T-helper 1 cell treated with Interleukin-12 subunit alpha and Interleukin-12 subunit beta and Interleukin-4 antibody, amounts not matched to agents 30 μg/mL and 1 μg/mL, for 36 hours (primary cell): ENCODE measurements around the gene KDM4B.

Experiments
- H3K27ac Mint-ChIP-seq: one replicate; pipeline ENCODE4 v1.8.0; 2021; ENCODE audit warnings: mild to moderate bottlenecking, mixed read lengths
- H3K27me3 Mint-ChIP-seq: one replicate; pipeline ENCODE4 v1.8.0; 2021; ENCODE audit warnings: low read depth, mixed read lengths
- H3K36me3 Mint-ChIP-seq: one replicate; pipeline ENCODE4 v1.8.0; 2021; ENCODE audit warnings: low read depth, mixed read lengths
- H3K4me1 Mint-ChIP-seq: one replicate; pipeline ENCODE4 v1.8.0; 2021; ENCODE audit warnings: low read depth, mixed read lengths
- H3K4me3 Mint-ChIP-seq: one replicate; pipeline ENCODE4 v1.8.0; 2021; ENCODE audit warnings: mild to moderate bottlenecking, moderate library complexity, mixed read lengths
- H3K9me3 Mint-ChIP-seq: one replicate; pipeline ENCODE4 v1.8.0; 2021; ENCODE audit warnings: mixed read lengths

Gene KDM4B

DNA sequence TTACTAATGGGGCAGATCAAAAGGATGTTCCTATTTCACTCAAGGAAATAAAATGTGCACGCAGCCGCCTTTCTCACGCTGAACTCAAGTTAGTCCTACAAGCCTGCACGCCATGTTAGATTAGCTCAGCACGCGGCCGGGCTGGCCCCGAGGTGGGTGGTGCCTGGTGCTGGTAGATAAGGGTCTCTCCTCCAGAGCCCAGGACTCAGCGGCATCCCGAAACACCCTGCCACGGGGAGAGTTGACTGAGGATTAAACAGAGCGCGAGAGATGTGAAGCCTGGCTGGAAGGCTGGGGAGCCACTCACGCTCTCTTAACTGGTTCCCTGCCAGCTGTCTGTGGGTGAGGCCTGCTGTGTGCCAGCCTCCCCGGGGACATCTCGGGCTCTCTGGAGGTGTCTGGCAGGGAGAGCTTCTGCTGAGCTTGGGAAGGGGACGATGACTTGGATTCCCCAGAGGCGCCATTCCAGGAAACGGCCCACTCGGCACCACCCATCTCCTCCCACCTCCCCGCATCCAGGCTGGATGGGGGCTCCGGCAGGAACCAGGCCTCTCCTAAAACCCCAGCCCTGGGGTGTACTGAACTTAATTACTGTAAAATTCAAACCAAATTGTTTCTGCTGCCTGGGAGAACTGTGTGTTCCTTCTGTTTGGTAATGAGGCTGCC, 122.2 kb downstream of the KDM4B start:
- Mint-ChIP-seq H3K27ac (no peak overlapping the region), H3K36me3 (peaks cover 3% of the 10 kb centered on the region), H3K27me3 (no peaks in the 10 kb centered on the region), H3K9me3 (no peaks in the 10 kb centered on the region), H3K4me1 (no peaks in the 10 kb centered on the region), H3K4me3 (no peak overlapping the region)

DNA sequence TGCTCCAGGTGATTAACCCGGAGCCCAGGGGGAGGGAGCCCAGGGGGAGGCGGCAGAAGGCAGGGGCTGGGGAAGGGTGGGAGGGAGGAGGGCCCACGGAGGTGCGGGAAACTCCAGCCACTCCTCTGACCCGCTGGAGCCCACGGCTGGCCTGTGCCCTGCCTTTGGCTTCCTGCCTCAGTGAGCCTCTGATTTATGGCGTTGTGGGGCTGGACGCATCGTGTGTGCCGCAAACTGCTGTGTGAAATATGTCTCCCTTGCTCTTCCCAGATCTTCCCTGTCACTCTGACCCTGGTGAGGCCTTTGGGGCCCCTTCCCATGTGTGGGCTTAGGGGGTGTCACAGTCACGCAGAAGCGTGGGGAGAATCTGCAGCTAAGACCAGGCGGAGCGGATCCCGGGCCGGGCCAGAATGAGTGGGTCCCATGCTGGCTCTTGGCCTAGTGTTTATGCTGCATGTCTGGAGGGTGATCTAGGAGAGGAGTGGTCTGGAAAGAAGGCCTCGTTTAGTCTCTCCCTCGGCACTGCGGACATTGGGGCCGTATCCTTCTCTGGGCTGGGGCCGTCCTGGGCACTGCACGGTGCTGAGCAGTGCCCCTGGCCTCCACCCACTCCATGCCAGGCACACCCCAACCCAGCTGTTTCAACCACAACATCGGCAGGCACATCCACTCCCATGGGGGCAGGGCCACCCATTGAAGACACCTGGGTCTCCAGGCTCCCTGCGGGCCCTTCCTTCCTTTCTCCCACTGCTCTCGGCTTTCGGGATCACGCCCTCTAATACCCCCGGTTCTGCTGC, 123.0 kb downstream of the KDM4B start:
- Mint-ChIP-seq H3K27ac (no peak overlapping the region), H3K27me3 (no peaks in the 10 kb centered on the region), H3K9me3 (peaks cover 3% of the 10 kb centered on the region), H3K36me3 (peaks cover 5% of the 10 kb centered on the region), H3K4me1 (no peaks in the 10 kb centered on the region), H3K4me3 (no peak overlapping the region)

DNA sequence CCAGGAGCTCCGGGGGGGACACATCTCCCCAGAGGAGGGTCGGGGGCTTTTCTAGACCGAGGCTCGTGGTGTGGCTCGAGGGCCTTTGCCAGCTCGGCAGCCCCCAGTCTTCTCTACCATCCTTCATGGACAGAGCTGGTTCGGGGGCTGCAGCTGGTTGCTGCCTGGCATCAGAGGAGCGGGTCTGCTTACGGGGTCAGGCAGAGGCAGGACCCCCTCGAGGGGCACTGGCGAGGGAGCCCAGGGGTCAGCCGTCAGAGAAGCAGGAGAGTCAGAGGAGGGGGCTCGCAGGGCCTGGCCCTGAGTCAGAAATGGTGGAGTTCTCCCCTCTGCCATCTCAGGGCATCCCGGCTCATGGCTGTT, 123.5 kb downstream of the KDM4B start:
- Mint-ChIP-seq H3K4me1 (no peaks in the 10 kb centered on the region), H3K9me3 (peaks cover 8% of the 10 kb centered on the region), H3K36me3 (peaks cover 11% of the 10 kb centered on the region), H3K27ac (no peak overlapping the region), H3K27me3 (no peaks in the 10 kb centered on the region), H3K4me3 (no peak overlapping the region)

DNA sequence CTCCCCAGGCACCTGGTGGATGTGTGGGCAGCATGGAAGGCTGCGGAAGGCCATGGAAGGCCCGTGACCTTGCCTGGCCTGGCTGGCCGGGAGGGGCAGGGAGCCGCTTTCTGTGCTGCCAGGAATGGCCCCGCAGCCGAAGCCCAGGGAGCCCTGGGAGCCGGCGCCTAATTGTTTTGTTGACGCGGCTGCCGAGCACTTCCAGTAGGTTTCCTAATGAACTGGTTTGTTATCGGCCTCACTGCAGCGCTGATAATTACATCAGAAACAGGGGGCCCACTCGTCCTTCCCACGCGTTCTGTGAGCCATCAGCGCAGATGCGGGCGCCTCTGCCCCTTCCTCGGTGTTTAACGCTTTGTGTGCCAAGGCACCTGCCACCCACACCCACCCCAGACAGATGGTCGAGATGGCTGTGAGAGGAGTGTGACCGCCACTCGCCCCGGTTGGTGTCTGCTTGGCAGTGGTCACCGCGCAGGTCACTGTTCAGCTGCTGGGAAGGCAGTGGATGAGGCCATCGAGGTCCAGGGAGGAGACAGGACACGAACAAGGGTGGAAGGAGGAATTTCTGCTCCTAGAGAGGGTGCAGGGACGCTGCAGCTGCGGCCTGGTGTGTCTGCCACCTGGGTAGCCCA, 124.5 kb downstream of the KDM4B start:
- Mint-ChIP-seq H3K4me1 (no peaks in the 10 kb centered on the region), H3K9me3 (peaks cover 17% of the 10 kb centered on the region), H3K27me3 (no peaks in the 10 kb centered on the region), H3K4me3 (no peak overlapping the region), H3K36me3 (peaks cover 19% of the 10 kb centered on the region), H3K27ac (no peak overlapping the region)

DNA sequence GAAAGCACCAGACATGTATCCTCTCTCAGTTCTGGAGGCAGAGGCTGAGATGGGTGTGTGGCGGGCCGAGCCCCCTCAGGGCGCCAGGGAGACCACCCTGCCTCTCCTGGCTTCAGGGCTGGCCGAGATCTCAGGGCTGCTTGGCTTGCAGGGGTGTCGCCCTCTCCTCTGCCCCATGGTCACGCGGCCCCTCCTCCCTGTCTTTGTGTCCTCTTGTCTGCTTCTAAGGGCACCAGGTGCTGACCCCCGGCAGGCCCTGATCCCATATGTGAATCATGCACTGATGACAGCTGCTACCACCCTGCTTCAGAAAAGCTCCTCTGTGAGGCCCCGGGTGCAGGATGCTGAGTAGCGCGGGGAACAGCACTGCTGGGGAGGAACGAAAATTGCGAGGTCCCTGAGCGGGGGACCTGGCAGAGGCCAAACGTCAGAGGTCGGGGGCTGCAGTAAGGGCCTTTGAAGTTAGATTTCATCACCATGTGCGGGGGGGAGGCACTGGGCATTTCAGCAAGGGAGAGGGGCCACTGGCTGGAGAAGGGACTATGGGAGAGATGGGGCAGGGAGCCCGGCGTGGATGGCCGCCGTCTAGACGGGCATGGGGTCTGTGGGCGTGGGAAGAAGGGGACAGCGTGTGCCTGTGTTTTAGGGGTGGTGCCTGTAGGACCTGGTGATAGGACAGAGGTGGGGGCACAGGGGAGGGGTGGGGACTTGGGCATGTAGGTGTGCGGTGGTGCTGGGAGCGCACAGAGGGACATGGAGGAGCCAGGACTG, 125.2 kb downstream of the KDM4B start:
- Mint-ChIP-seq H3K27me3 (no peaks in the 10 kb centered on the region), H3K4me1 (no peaks in the 10 kb centered on the region), H3K36me3 (peaks cover 26% of the 10 kb centered on the region), H3K27ac (no peak overlapping the region), H3K4me3 (no peak overlapping the region), H3K9me3 (peaks cover 22% of the 10 kb centered on the region)

DNA sequence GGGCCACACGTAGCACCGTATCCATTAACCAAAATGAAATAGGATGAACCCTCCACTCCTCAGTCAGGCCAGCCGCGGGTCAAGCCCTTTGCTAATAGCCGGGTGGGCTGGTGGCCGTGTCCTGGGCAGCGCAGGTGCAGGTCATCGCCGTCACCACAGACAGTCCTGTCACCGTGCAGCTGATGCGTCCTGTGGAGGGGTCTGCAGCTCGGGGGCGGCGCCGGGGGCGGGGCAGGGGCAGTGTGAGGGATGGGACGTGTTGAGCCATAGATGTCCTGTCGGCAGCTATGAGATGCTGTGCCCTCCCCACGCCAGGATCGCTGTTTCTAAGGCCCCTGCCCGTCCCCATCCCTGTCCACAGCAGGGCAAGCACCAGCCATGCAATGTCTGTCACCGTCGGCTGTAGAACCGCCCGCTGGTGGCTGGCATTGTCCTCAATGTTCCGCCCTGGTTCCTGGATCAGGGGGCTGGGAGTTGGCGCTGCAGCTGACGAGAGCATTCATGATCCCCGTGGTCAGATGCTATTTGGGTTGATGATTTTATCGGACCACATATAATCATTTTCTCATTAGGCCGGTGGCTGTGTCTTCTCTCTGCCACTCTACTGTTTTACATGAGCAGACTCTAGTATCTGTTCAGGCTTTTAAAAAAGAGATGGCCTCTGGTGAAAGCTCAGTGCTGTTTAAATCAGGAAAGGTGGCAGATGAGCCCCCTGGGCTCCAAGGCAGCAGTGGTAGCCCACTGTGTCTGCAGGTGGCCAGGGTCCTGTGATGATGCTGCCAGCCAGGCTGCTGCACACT, 126.1 kb downstream of the KDM4B start:
- H3K36me3 Mint-ChIP-seq = peaks cover 34% of the 10 kb centered on the region
- H3K9me3 Mint-ChIP-seq = peaks cover 30% of the 10 kb centered on the region
- H3K4me1 Mint-ChIP-seq = no peaks in the 10 kb centered on the region
- H3K4me3 Mint-ChIP-seq = no peak overlapping the region
- H3K27ac Mint-ChIP-seq = no peak overlapping the region
- no peaks in the 10 kb centered on the region for H3K27me3 Mint-ChIP-seq

DNA sequence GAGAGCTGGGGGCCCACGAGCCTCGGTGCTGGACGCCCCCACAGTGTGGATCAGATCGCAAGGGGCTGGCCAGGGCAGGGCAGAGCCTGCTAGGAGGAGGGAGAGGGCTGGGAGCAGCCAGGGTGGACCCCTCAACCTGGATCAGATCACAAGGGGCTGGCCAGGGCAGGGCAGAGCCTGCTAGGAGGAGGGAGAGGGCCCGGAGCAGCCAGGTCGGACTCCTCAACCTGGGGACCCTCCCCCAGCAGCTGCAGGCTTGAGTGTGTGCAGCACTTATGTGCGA, 126.6 kb downstream of the KDM4B start:
- H3K36me3 Mint-ChIP-seq = peaks cover 40% of the 10 kb centered on the region
- H3K9me3 Mint-ChIP-seq = peaks cover 36% of the 10 kb centered on the region
- H3K27me3 Mint-ChIP-seq = no peaks in the 10 kb centered on the region
- H3K4me1 Mint-ChIP-seq = no peaks in the 10 kb centered on the region
- no peak overlapping the region for H3K4me3 Mint-ChIP-seq
- H3K27ac Mint-ChIP-seq = no peak overlapping the region

DNA sequence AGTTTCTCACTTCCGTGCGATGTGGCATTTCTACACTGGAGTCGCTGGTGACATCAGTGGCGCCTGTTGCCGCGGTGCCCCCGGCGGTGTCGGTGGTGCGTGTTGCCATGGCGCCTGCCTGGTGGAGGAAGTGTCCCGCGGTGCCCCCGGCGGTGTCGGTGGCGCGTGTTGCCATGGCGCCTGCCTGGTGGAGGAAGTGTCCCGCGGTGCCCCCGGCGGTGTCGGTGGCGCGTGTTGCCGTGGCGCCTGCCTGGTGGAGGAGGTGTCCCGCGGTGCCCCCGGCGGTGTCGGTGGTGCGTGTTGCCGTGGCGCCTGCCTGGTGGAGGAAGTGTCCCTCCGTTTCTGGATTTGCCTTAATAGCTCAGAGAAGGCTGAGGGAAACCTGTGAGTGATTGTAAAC, 127.6 kb downstream of the KDM4B start:
- peaks cover 39% of the 10 kb centered on the region for H3K9me3 Mint-ChIP-seq
- H3K27ac Mint-ChIP-seq = no peak overlapping the region
- H3K36me3 Mint-ChIP-seq = peaks cover 47% of the 10 kb centered on the region
- no peaks in the 10 kb centered on the region for H3K27me3 Mint-ChIP-seq
- H3K4me1 Mint-ChIP-seq = no peaks in the 10 kb centered on the region
- H3K4me3 Mint-ChIP-seq = no peak overlapping the region

DNA sequence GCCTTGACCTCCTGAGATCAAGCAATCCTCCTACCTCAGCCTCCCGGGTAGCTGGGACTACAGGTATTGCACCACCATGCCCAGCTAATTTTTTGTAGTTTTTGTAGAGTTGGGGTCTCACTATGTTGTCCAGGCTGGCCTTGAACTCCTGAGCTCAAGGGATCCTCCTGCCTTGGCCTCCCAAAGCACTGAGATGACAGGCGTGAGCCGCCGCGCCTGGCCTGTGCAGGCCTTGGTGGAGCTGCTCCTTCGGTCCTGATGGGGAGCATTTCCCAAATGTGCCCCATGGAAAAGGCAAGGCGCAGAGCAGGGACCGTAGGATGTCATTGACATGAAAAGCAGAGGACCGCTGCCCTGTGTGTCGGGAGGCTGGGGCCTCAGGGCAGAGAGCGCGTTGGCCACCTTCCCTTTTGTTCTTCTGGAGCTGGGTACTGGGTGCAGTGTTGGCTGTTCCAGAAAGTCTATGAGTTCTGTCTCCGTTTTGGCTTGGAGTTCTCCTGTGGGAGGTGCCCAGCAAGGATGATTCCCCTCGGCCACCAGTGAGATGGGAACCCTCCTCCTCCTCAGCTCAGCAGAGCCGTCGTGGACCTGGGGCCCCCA, 128.5 kb downstream of the KDM4B start:
- peaks cover 39% of the 10 kb centered on the region for H3K9me3 Mint-ChIP-seq
- H3K36me3 Mint-ChIP-seq = peaks cover 49% of the 10 kb centered on the region
- H3K4me1 Mint-ChIP-seq = no peaks in the 10 kb centered on the region
- no peaks in the 10 kb centered on the region for H3K27me3 Mint-ChIP-seq
- no peak overlapping the region for H3K27ac Mint-ChIP-seq
- H3K4me3 Mint-ChIP-seq = no peak overlapping the region

DNA sequence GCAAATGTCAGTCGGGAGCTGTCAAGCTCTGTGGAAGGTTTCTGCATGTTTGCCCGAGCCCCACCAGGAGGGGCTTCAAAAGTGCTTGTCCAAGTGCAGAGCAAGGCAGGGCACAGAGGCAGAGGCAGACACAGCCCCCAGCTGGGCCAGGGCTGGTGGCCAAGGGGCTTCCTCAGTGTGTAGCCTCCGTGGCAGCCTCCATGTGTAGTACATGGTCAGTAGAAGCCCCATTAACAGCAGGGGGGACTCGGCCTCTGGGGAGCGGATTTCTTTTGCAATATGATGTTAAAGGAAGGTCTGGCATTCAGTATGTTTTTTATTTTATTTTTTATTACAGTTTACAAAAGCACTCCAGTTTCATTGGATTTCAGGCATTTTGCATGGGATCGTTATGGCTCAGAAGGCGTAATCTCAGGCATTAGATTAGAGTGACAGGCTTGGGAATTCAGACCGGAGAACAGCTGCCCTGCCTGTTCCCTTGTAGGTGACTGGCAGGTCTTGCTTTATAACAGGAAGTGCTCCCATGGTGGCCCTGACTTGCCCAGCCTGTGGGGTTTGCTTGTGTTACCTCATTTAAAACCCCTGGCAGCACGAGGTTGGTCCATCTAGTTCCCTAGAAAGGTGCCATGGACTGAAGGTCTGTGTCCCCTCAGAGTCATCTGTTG, 129.2 kb downstream of the KDM4B start:
- Mint-ChIP-seq H3K27ac (no peak overlapping the region), H3K36me3 (peaks cover 49% of the 10 kb centered on the region), H3K4me3 (no peak overlapping the region), H3K27me3 (no peaks in the 10 kb centered on the region), H3K4me1 (no peaks in the 10 kb centered on the region), H3K9me3 (peaks cover 39% of the 10 kb centered on the region)

DNA sequence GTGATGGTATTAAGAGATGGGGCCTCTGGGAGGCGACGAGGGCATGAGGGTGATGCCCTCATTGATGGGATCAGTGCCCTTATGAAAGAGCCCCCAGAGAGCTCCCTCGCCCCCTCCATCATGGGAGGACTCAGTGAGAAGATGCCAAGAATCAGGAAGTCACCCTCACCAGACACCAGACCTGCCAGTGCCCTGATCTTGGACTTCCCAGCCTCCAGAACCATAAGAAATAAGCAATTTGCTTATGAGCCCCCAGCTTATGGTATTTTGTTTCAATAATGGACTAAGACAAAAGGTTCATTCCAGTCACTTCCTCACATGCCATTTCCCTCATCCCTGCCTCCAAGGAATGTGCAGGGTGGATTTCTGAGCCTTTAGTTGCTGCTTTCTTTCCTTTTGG, 129.7 kb downstream of the KDM4B start:
- Mint-ChIP-seq H3K27ac (no peak overlapping the region), H3K36me3 (peaks cover 49% of the 10 kb centered on the region)

DNA sequence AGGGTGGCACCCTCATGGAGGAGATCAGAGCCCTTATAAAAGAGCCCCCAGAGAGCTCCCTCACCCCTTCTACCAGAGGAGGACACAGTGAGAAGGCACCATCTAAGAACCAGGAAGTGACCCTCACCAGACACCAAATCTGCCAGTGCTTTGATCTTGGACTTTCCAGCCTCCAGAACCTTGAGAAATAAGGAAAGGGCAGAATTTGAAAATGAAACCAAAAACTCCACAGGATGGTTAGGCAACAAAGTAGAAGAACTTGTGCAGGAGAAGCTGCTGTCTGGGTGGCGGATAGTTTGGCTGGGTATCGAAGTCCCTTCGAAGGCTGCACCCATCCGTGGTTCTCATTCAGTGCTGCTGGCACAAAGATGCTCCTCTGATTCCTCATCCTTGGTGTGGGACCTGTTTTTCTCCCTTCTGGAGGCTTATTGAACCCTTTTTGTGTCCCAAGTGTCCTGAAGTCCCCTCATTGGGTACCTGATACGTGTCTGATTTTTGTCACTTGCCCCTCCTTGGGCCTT, 130.8 kb downstream of the KDM4B start:
- peaks cover 39% of the 10 kb centered on the region for H3K9me3 Mint-ChIP-seq
- no peak overlapping the region for H3K4me3 Mint-ChIP-seq
- H3K36me3 Mint-ChIP-seq = peaks cover 49% of the 10 kb centered on the region
- no peak overlapping the region for H3K27ac Mint-ChIP-seq
- H3K4me1 Mint-ChIP-seq = no peaks in the 10 kb centered on the region
- no peaks in the 10 kb centered on the region for H3K27me3 Mint-ChIP-seq

More for the DNA sequence above, 129.7 kb downstream of the KDM4B start:
- Mint-ChIP-seq H3K4me3 (no peak overlapping the region), H3K9me3 (peaks cover 39% of the 10 kb centered on the region), H3K4me1 (no peaks in the 10 kb centered on the region), H3K27me3 (no peaks in the 10 kb centered on the region)

DNA sequence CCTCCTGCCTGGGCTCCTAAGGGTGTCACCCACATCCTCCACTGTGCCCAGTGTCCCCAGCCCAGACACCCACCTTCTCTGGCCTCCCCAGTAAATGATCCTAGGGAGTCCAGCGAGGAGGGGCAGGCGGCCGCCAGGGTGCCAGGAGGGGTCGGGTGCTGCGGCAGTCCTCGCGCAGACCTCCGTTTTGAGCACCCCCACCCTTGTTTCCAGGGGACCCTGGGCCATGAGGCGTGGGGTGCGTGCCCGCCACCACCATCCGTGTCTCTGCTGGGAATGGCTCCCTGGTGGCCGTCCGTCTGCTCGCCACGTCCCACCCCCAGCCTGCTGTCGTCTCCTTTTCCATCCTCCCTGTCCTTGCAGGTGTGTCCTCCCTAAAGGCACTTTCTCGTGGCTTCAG, 133.0 kb downstream of the KDM4B start:
- Mint-ChIP-seq H3K27me3 (no peaks in the 10 kb centered on the region), H3K27ac (no peak overlapping the region), H3K36me3 (peaks cover 44% of the 10 kb centered on the region), H3K4me3 (no peak overlapping the region), H3K9me3 (peaks cover 36% of the 10 kb centered on the region), H3K4me1 (no peaks in the 10 kb centered on the region)
